Stimulated activated CD8-positive, alpha-beta memory T cell treated with anti-CD3 and anti-CD28 coated beads, Interleukin-15, amount 100 ng/mL, for 4 hours (primary cell): ENCODE measurements around the gene ADRA2C.

Experiments used
- DNase-seq, 2 donors: peaks; one replicate each; pipeline ENCODE4 v3.0.0-alpha.2; 2020; ENCODE audit warnings: low read depth in 2 of 2

ADRA2C gene

GRCh38 chr4:3766036-3766784, at the start of gene ADRA2C:
Gene ADRA2C, plus strand, starts transcription at chr4:3766385. Its CDS starts 222 bp downstream, at chr4:3766607.
- DNase-seq, result no peak

GRCh38 chr4:3716631-3717235, 49.5 kb upstream of the ADRA2C start:
- DNase-seq, result no peak

GRCh38 chr4:3717241-3717640, 48.9 kb upstream of the ADRA2C start:
- no peak for DNase-seq

- DNase-seq, result no peak
Observed at GRCh38 chr4:3718462-3718861, 47.7 kb upstream of the ADRA2C start.

GRCh38 chr4:3719191-3719590, 47.0 kb upstream of the ADRA2C start:
- no peak for DNase-seq

- no peak for DNase-seq
Observed at GRCh38 chr4:3719836-3720235, 46.3 kb upstream of the ADRA2C start.

- DNase-seq, result no peak
Observed at GRCh38 chr4:3720466-3720865, 45.7 kb upstream of the ADRA2C start.

- no peak for DNase-seq
Observed at GRCh38 chr4:3721186-3721585, 45.0 kb upstream of the ADRA2C start.

- DNase-seq, result no peak
Observed at GRCh38 chr4:3721627-3722026, 44.6 kb upstream of the ADRA2C start.

- DNase-seq, result no peak
Observed at GRCh38 chr4:3722446-3723231, 43.5 kb upstream of the ADRA2C start.

GRCh38 chr4:3723232-3723642, 42.9 kb upstream of the ADRA2C start:
- DNase-seq, result no peak

- no peak for DNase-seq
Observed at GRCh38 chr4:3724319-3725231, 41.6 kb upstream of the ADRA2C start.

- no peak for DNase-seq
Observed at GRCh38 chr4:3725936-3726870, 40.0 kb upstream of the ADRA2C start.

GRCh38 chr4:3727847-3728469, 38.2 kb upstream of the ADRA2C start:
- no peak for DNase-seq

GRCh38 chr4:3729188-3729881, 36.9 kb upstream of the ADRA2C start:
- DNase-seq, result no peak

- DNase-seq, result no peak
Observed at GRCh38 chr4:3729882-3730226, 36.3 kb upstream of the ADRA2C start.

- no peak for DNase-seq
Observed at GRCh38 chr4:3730422-3731190, 35.6 kb upstream of the ADRA2C start.

- DNase-seq, result no peak
Observed at GRCh38 chr4:3732076-3733028, 33.8 kb upstream of the ADRA2C start.
